GM19238 (cell line): Measurements from ENCODE around the gene CCDC97.
A peak's percentile ranks its signal among the peaks of the same experiment; 100 is the strongest.
"Not testable (repeated sequence)": the region's sequence is repeated elsewhere in the genome, so short reads cannot be mapped to it uniquely, and the experiment has no call there.

ENCODE experiments used
- DNase-seq: peaks from one replicate; pipeline ENCODE4 v3.0.0; 2011; ENCODE audit warnings: low spot score; ENCODE audit not compliant: insufficient read length

Gene CCDC97

DNA sequence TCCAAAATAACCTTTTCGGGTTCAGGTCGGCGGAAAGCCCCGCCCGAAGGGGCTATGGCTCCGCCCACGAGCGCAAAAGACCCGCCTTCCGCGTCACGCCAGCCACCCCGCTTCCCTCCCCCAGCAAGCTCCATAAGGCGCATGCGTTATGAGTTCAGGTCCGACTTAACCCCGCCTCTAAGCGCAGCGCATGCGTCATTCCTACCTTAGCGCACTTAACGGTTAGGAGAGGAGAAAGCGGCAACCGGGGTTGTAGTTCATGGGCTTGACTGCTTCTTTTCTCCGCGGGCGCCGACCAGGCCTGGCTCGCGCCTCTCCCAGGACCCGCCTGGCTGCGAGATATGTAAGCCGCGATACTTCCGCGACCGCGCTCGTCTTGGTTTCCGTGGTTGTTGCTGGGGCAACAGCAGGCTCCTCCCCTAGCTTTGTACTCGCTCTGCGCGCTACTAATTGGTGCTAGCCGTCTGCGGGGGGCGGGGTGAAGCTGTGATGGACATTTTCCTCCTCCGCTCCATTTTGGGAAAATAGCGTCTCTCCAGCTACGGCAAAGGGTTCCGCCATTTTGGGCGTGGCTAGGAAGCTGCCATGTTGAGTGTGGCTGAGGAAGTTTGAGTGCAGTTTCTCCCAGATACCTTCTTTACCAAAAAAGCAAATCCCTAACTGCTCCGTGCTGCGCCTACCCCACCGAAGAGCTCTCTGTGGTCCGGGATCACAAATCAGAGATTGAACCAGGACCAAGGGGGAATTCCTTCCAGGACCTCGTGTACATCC, 54.0 kb downstream of the CCDC97 start, which contains the start of gene B9D2:
B9D2 (minus strand) TSS at position 397 of the 771 bp plus-strand sequence. CDS start 630 bp downstream, outside the sequence.
- DNase-seq: peak; percentile 85

DNA sequence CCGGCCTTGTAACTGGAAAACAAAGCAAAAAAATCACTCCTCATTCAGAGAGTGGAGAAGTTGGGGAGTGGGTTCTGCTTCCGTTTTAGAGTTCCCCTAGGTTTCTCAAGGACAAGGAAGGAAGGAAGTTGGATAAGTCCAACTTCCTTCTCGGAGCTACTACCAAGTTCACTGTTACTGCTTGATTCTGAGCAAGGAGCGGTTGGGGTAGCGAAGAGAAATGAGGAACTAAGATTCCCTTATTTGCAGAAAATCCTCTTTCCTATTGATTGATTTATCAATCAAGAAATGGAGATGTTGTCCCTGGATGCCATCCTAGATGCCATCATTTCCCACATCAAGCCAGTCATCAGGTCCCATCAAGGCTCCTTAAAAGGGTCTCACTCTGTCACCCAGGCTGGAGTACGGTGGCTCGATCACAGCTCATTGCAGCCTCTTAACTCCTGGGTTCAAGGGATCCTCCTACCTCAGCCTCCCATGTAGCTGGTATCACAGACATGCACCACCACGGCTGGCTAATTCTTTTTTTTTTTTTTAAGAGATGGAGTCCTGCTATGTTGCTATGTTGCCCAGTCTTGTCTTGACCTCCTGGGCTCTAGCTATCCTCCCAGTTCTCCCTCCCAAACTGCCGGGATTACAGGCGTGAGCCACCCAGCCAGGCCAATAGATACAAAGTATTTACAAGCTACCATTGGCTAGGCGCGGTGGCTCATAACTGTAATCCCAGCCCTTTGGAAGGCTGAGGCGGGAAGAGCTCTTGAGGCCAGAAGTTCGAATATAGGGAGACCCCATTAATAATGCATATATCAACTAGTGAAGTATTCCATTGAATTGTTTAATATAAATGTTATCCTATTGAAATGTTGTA, 54.8 kb downstream of the CCDC97 start:
- DNase-seq: no peak

DNA sequence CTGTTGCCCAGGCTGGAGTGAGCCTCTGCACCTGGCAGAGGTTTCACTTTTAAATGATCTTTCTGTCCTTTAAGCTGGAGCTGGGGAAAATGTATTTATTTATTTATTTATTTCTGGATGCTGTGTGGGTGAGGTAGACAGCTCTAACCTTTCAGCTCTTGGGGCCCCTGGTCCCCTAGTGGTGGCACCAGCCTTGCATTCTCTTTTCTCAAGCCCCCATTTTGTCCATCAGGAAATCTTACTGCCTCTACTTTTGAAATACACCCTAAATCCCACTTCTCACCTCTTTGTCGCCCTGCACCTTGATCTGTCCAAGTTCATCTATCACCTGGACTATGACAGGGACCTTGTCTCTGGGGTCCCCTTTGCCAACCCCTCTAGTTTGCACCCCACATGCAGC, 56.1 kb downstream of the CCDC97 start:
- DNase-seq: no peak

DNA sequence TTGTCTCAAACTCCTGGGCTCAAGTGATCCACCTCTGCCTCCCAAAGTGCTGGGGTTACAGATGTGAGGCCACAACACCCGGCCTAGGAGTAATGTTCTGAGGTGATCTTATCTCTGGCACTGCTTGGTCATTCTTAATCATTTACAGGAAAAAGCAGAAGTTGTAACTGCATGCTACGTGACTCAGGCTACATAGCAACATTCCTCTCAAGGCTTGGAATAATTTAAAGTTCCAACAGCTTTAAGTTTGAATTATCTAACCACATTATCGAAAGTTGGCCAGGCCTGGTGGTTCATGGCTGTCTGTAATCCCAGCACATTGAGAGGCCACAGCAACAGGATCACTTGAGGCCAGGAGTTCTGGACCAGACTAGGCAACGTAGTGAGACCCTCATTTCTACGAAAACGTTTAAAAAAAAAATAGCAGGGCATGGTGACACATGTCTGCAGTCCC, 57.9 kb downstream of the CCDC97 start:
- DNase-seq: peak; percentile 29

DNA sequence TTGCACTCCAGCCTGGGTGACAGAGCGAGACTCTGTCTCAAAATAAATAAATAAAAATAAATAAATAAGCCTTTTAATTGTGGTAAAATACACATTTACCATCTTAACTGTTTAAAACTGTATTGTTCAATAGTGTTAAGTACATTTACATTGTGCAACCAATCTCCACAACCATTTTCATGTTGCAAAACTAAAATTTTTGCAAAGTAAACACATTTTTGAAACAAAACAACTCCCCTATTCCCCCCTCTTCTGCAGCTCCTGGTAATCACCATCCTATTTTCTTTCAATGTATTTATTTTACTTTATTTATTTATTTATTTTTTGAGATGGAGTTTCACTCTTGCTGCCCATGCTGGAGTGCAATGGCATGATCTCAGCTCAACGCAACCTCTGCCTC, 59.8 kb downstream of the CCDC97 start:
- DNase-seq: no peak

DNA sequence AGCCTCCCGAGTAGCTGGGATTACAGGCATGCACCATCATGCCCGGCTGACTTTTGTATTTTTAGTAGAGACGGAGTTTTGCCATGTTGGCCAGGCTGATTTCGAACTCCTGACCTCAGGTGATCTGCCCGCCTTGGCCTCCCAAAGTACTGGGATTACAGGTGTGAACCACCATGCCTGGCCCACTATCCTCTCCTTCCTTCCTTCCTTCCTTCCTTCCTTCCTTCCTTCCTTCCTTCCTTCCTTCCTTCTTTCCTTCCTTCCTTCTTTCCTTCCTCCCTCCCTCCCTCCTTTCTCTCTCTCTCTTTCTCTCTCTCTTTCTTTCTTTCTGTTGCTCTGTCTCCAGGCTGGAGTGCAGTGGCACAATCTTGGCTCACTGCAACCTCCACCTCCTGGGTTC, 61.1 kb downstream of the CCDC97 start:
- not testable (repeated sequence) for DNase-seq

DNA sequence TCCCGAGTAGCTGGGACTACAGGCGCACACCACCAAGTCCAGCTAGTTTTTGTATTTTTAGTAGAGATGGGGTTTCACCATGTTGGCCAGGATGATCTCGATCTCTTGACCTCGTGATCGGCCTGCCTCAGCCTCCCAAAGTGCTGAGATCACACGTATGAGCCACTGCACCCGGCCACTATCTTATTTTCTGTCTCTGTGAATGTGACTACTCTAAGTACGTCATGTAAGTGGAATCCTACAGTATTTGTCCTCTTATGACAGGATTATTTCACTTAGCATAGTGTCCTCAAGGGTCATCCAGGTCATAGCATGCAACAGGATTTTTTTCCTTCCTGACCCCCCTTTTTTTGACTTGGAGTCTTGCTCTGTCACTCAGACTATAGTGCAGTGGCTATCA, 61.6 kb downstream of the CCDC97 start:
- DNase-seq: no peak

DNA sequence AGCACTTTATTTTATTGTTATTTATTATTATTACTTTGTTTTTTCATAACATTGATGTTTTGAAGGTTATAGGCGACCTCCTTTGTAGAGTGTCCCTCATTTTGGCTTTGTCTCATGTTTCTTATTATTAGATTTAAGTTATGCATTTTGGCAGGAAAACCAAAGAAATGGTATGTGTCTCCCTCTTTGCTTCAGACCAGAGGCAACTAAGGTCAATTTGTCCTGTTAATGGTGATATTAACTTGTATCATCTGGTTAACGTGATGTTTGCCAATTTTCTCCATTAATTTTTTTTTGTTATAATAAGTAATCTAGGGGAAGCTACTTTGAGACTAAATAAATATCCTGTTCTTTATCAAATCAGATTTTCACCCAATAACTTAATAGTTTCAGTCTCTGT, 62.5 kb downstream of the CCDC97 start:
- no peak for DNase-seq

DNA sequence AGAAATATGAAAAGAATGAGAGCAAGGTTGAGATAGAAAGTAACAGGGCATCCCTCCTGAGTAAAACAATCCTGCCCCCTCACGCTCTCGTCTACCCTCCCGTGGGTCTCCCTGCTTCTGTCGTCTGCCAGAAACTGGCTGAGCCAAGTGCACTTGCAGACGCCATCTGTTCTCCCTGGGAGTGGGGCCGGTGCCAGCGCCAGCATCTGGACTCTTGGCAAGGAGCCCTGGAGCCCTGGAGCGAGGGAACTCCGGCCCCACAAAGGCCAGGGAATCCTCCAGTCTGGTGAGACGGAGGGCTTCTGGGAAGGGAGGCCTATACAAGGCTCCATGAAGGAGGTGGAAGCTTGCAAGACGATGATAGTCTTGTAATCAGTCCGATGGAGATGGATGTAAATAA, 64.0 kb downstream of the CCDC97 start:
- DNase-seq: no peak
